GM23248 (cell line): Measurements from ENCODE around the gene RNASE9.

Experiments
- EZH2 ChIP-seq: fragments of 200-600 bp; sonication (generic); IDR thresholded peaks from 2 replicates; pipeline ENCODE4 v1.6.1; 2018; ENCODE audit warnings: antibody characterized with exemption, mild to moderate bottlenecking; ENCODE audit not compliant: insufficient read depth, poor library complexity, severe bottlenecking
- EZH2phosphoT487 ChIP-seq: fragments of 200-600 bp; sonication (generic); IDR thresholded peaks from 2 replicates; pipeline ENCODE4 v1.6.1; 2018; ENCODE audit warnings: antibody characterized with exemption, moderate library complexity, mild to moderate bottlenecking, low read depth; ENCODE audit not compliant: insufficient read depth

GRCh38 chr14:20556500-20557211 is 4.2 kb downstream of the RNASE9 start:
- TF ChIP-seq EZH2phosphoT487 (no peak), EZH2 (no peak)
